ENCODE data around the gene RDH16.

The RDH16 gene

GRCh38 chr12:56932146-56932545, 25.3 kb downstream of the RDH16 start:
- no peak overlapping the region for H3K4me3 ChIP-seq (ENCODE audit: low read depth, low read length)
- TF ChIP-seq CTCF (IDR thresholded peaks at IDR 0.05; ENCODE audit: low read depth, low read length) = no peak

- no peak for TF ChIP-seq CTCF (IDR thresholded peaks at IDR 0.05; ENCODE audit: low read depth, low read length)
- H3K4me3 ChIP-seq (ENCODE audit: low read depth, low read length) = no peak overlapping the region
These were observed 25.9 kb downstream of the RDH16 start for GRCh38 chr12:56931474-56931978.

DNA sequence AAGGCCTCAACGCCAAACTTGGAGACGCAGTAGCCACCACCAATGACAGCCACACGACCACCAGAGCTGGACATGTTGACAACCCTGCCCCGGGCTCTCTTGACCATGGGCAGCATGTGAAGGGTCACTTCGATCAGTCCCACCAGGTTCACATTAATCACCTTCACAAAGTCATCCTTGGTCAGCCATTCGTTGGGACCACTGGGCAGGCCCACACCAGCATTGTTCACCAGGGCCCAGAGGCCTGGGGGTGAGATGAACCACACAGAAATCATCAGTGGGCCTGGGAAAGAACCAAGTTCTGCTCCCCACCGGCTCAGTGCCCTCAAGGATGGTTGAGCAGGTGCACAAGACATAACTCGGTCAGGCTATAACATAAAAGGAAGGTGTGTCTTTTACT, 27.2 kb downstream of the RDH16 start:
- H3K4me3 ChIP-seq (ENCODE audit: low read depth, low read length) = no peak overlapping the region
- no peak for TF ChIP-seq CTCF (IDR thresholded peaks at IDR 0.05; ENCODE audit: low read depth, low read length)

DNA sequence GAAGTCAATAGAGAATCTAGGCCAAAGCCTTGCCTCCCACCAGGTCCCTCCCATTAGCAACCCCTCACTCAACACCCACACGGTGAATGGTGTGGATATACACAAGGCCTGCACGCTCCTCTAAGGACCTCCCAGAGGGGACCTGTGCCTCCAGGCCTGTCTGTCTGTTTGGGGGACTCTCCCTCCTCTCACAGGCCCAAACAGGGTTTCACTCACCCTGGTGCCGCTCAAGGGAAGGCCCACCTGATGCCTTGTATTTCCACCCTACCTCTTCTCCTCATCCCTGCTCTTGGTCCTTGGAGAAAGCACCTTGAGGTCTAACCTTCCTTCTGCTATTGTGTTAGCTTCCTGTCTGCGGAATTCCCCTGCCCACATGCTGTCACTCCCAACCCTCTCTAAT, 27.6 kb downstream of the RDH16 start:
- no peak overlapping the region for H3K4me3 ChIP-seq (ENCODE audit: low read depth, low read length)

GRCh38 chr12:56928262-56928661, 29.1 kb downstream of the RDH16 start:
- H3K4me3 ChIP-seq (ENCODE audit: low read depth, low read length) = no peak overlapping the region
- TF ChIP-seq CTCF (IDR thresholded peaks at IDR 0.05; ENCODE audit: low read depth, low read length) = no peak

More for the DNA sequence above, 27.6 kb downstream of the RDH16 start:
- no peak for TF ChIP-seq CTCF (IDR thresholded peaks at IDR 0.05; ENCODE audit: low read depth, low read length)

DNA sequence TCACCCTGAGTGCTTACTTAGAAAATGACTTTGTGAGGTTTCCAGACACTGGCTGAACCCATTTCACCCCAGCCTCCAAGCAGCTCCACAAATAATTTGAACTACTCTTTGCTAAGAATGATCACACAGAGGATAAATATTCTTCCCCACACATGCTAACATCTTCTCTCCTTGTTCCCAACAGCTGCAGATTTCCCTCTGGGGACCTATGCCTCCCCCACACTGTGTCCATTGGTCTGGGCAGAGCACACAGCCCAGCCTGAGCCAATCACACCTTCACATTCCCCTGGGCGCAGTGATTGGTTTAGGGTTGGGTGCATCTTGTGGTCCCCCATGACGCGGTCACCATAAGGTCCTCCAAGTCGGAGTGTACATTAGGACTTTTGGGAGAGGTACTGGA, 30.1 kb downstream of the RDH16 start:
- H3K4me3 ChIP-seq (ENCODE audit: low read depth, low read length) = no peak overlapping the region
- TF ChIP-seq CTCF (IDR thresholded peaks at IDR 0.05; ENCODE audit: low read depth, low read length) = no peak

GRCh38 chr12:56922031-56922430, 35.4 kb downstream of the RDH16 start:
- TF ChIP-seq CTCF (IDR thresholded peaks at IDR 0.05; ENCODE audit: low read depth, low read length) = no peak
- no peak overlapping the region for H3K4me3 ChIP-seq (ENCODE audit: low read depth, low read length)
